GM12875 (cell line): ENCODE measurements around the gene DLL4.

Experiments
- H3K4me3 ChIP-seq: one replicate; pipeline ENCODE4 v1.5.1; 2011; ENCODE audit warnings: low read depth, low read length, control low read depth
- TF ChIP-seq, protein P1 (sequence below): IDR thresholded peaks from 2 replicates; pipeline ENCODE4 v1.5.1; 2011; ENCODE audit warnings: low read depth, mild to moderate bottlenecking, control low read depth, inconsistent platforms, low read length, moderate library complexity, borderline replicate concordance; ENCODE audit not compliant: insufficient read depth

DLL4 gene

GRCh38 chr15:40915116-40915661 lies 14.0 kb upstream of the DLL4 start:
- TF ChIP-seq, protein P1, sequence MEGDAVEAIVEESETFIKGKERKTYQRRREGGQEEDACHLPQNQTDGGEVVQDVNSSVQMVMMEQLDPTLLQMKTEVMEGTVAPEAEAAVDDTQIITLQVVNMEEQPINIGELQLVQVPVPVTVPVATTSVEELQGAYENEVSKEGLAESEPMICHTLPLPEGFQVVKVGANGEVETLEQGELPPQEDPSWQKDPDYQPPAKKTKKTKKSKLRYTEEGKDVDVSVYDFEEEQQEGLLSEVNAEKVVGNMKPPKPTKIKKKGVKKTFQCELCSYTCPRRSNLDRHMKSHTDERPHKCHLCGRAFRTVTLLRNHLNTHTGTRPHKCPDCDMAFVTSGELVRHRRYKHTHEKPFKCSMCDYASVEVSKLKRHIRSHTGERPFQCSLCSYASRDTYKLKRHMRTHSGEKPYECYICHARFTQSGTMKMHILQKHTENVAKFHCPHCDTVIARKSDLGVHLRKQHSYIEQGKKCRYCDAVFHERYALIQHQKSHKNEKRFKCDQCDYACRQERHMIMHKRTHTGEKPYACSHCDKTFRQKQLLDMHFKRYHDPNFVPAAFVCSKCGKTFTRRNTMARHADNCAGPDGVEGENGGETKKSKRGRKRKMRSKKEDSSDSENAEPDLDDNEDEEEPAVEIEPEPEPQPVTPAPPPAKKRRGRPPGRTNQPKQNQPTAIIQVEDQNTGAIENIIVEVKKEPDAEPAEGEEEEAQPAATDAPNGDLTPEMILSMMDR, result no peak
- no peak overlapping the region for H3K4me3 ChIP-seq

DNA sequence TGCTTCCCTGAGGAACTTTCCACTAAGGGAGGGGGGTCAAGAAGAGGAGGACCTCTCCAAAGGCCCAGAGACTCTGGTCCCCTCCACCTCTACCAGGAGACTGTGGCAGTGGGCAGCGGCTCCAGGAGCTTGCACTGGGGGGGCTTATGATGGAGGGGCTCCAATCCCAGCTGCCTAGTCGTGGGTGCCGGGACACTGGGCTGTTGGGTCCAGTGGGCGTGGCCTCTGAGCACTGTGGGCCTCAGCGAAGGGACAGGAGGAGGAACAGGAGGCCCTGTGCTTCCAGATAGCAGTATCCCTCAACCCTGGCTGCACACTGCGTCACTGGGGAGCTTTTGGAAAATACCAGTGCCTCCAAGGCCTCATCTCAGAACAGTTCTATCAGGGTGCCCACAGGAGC lies 13.5 kb upstream of the DLL4 start:
- TF ChIP-seq, protein P1, result no peak
- no peak overlapping the region for H3K4me3 ChIP-seq

- TF ChIP-seq, protein P1, result no peak
These were observed 11.6 kb upstream of the DLL4 start for GRCh38 chr15:40917585-40917984.

DNA sequence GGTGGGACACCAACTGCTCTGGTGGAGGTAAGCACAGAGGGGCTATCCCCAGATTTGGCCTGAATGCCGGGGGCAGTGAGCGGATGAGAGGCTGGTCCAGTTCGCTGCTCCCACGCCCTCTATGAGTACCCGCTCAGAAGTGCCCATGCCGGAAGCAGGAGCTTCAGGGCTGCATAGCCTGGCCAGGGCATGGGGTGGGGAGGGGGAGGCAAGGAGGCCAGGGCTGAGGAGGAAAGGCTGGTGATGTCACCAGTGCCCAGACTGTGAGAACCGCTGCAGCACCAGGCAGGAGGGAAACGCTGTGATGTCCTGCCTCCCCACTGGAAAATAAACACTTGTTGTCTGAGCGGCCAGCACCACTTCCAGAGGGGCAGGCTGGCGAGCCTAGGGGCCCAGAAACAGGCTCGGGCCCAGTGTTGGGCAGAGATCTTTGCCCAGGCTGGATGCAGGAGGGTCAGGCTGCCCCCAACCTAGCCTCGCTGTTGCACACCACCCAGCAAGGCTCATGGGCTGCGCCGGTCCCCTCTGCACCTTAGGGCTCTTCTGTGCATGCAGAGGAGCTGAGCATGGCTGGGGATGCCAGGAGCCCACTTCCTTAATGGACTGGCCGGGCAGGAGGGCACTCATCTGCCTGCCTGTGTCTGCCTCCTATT lies 10.9 kb upstream of the DLL4 start:
- TF ChIP-seq, protein P1, result no peak
- H3K4me3 ChIP-seq, result no peak overlapping the region

More at GRCh38 chr15:40917585-40917984, 11.6 kb upstream of the DLL4 start:
- no peak overlapping the region for H3K4me3 ChIP-seq

- TF ChIP-seq, protein P1, result no peak
- H3K4me3 ChIP-seq, result no peak overlapping the region
These were observed 10.2 kb upstream of the DLL4 start for GRCh38 chr15:40918799-40919392.

DNA sequence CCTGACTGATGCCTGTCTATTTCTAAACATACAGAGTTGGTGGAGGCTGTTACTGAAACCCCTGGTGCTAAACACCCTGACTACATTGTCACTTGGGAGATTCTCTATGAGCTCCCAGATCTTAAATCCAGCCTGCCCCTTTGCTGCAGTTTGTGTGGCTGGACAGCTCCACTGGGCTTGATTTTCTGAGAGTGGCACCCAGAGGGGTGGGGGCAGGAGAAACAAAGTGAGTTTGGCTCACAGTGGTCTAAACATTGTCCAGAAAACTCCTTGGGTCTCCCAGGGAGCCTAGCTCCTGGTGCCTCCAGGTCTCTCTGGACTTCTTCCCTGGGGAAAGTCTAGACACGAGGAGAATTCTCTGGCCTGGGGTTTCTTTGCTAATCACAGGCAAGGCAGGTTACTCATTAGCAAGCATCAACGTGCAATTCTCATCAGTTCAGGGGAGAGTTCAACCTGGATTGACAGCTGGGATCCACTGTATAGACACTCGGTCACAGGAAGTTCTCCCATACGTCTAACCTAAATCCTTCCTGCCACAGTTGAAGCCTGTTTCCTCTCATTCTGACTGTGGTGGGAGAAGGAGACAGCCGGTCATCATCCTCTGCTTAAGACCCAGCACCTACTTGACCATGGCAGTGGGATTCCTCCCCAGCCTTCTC lies 7.1 kb upstream of the DLL4 start:
- TF ChIP-seq, protein P1, result no peak
- no peak overlapping the region for H3K4me3 ChIP-seq

DNA sequence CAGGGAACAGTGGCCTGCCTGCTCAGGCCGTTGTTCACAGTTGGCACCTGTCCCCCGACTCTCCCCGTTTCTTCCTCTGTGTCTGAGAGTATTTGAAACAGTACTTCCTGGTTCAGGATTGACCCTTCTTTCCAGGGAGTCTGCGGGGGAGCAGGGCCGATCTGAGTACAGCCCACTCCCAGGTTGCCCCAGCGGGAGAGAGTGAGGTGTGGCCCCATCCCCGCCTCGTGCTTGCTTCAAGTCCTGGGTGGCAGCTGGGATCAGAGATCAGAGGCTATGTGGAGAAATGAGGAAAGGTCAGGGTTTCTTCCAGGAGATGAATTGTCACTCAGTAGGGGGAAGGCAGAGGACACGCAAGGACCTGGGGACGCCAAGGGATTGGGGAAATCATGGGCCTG lies 6.5 kb upstream of the DLL4 start:
- H3K4me3 ChIP-seq, result no peak overlapping the region
- TF ChIP-seq, protein P1, result no peak
